HG03558 (cell line): ENCODE data around the gene STPG3.

Experiments
- ATAC-seq: cut with Tn5 transposase; IDR thresholded peaks from one replicate; pipeline ENCODE4 v1.9.1; 2021; ENCODE audit warnings: moderate number of reproducible peaks; ENCODE audit not compliant: unreplicated experiment; ENCODE audit errors: extremely low read depth

Gene STPG3

GRCh38 chr9:137251194-137251461 is at the start of gene STPG3:
Gene STPG3 (plus strand): TSS chr9:137251286. CDS start chr9:137251287, 1 bp downstream.
- no peak for ATAC-seq

GRCh38 chr9:137202966-137203365 is 48.1 kb upstream of the STPG3 start:
- ATAC-seq: no peak

DNA sequence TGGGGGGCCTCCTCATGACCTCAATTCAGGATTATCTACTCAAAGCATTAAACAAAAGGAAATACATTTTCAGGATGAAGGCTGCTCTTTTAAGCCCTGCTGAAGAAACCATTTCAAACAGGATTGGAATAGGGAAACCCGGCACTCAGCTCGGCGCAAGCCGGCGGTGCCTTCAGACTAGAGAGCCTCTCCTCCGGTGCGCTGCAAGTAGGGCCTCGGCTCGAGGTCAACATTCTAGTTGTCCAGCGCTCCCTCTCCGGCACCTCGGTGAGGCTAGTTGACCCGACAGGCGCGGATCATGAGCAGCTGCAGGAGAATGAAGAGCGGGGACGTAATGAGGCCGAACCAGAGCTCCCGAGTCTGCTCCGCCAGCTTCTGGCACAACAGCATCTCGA is 46.4 kb upstream of the STPG3 start:
- no peak for ATAC-seq

- no peak for ATAC-seq
Measured at GRCh38 chr9:137205126-137206069, 45.7 kb upstream of the STPG3 start, which contains the start of the genes NDOR1 and TMEM203. Gene NDOR1 (plus strand): TSS chr9:137205700. CDS start chr9:137205778, 78 bp downstream. Gene TMEM203 (minus strand): TSS chr9:137205648. CDS start chr9:137205414, 234 bp downstream.

- ATAC-seq: no peak
Measured at GRCh38 chr9:137206602-137207001, 44.5 kb upstream of the STPG3 start.

- no peak for ATAC-seq
Measured at GRCh38 chr9:137211532-137211931, 39.6 kb upstream of the STPG3 start.

GRCh38 chr9:137212520-137212919 is 38.6 kb upstream of the STPG3 start:
- no peak for ATAC-seq

- ATAC-seq: no peak
Measured at GRCh38 chr9:137213160-137214060, 37.7 kb upstream of the STPG3 start.

DNA sequence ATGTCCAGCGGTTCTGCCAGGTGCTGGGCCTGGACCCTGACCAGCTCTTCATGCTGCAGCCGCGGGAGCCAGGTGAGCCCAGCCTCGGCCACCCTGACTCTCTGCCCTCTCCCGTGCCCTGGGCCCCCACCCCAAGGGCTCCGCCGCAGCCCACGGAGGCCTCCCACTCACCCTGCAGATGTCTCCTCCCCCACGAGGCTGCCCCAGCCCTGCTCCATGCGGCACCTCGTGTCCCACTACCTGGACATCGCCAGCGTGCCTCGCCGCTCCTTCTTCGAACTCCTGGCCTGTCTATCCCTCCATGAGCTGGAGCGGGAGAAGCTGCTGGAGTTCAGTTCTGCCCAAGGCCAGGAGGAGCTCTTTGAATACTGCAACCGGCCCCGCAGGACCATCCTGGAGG is 36.5 kb upstream of the STPG3 start:
- ATAC-seq: no peak

DNA sequence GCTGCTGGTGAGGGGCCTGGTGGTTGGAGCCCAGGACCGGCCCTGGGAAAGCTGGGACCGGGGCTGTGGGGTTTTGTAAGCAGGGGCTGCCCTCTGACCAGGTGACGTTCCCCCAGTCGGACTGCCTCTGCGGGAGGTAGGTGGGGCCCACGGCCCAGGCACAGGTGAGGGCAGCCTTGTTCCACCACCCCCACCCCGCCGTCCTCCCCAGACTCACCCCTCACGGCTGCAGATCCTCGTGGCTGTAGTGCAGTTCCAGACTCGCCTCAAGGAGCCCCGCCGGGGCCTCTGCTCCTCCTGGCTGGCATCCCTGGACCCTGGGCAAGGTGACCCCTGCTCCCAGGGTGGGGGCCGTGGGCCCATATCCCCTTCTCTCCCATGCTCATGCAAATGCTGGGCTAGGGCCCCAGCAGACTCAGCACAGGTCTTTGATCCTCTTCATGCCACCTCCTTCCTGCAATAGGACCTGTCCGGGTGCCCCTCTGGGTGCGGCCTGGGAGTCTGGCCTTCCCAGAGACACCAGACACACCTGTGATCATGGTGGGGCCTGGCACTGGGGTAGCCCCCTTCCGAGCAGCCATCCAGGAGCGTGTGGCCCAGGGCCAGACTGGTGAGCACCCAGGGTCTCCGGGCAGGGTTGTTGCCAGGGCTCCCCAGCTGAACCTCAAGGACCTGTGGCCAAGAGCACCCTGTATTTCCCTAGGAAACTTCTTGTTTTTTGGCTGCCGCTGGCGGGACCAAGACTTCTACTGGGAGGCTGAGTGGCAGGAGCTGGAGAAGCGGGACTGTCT is 35.7 kb upstream of the STPG3 start:
- no peak for ATAC-seq

DNA sequence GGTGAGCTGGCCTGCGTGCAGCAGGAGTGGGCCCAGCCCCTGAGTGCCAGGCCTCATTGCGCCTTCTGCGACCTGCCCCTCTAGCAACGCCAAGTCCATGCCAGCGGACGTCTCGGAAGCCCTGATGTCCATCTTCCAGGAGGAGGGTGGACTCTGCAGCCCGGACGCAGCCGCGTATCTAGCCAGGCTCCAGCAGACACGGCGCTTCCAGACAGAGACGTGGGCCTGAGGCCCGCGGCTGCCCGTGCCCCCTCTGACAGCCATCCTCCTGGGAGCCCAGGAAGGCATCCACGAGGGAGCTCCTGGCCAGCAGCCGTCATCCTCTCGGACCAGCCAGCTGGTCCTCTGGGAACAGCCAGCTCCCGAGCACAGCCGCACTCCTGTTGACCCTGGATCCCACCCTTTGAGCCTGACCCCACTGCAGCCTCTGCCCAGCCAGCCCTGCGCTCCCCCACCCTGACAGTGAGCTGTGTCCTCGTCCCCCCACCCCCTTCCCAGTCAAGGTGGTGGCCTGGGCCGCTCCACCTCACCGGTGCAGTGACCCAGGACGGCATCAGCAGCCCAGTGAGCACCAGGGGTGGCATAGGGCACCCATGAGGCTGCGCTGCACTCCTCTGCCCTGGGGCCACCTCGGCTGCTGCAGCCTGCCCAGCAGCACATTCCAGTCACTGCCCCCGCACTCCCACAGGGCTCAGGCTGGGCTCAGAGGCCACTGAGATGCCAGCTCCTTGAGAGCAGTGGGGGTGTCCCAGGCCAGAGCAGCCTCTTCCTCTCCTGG is 34.7 kb upstream of the STPG3 start:
- no peak for ATAC-seq

DNA sequence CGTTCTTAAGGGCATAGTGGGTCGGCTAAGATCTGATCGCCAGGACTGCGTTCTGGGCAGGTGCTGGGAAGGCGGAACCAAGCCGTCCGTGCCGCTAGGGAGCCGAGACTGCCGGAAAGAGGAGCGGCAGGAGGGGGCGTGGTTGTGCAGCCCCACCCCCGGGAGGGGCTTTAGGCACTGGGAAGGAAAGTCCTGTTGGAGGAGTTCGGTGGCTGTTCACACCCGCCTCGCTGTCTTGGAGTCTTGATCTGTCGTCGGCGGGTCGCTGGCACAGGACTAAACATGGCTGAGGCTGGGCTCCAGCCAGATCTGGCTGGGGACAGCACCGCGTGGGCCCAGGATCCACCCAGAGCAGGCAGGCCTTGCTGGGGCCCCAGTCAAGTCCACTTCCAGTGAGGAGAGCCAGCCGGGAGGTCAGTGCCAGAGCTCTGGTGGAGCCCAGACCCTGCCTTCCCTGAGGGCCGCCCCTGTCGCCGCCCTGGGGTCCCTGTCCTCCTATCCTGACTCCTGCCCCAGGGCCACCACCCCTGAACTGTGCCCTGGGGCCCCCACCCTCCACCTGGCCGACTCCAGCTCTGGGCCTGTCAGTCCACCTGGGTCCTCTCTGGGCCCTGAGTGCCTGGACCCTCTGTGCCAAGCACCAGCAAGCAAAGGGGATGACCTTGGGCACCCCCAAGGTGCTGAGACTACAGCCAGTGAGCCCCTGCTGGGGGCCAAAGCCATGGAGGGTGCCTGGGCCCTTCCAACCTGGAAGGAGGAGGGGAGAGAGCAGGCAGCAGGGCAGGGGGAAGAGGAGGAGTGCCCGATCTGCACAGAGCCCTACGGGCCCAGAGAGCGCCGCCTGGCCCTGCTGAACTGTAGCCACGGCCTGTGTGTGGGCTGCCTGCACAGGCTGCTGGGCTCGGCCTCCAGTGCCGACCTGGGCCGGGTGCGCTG is 33.5 kb upstream of the STPG3 start:
- no peak for ATAC-seq

DNA sequence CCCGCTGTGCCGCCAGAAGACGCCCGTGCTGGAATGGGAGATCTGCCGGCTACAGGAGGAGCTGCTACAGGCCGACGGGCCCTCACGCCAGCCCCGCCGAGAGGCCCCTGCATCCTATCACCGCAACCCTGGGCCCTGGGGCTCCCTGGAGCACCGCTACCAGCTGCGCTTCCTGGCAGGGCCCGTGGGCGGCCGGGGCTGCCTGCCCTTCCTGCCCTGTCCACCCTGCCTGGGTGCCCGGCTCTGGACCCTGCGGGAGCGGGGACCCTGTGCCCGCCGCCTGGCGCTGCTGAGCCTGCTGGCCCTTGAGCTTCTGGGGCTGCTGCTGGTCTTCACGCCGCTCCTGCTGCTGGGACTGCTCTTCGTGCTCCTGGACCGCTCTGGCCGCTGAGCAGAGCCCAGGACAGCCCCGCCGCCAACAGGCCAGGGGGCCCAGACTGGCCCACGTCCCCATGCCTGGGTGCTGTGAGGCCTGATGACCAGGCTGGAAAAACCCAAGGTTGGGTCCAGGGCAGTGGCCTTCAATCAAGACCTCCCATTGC is 32.8 kb upstream of the STPG3 start:
- no peak for ATAC-seq

- no peak for ATAC-seq
Measured at GRCh38 chr9:137218754-137219271, 32.3 kb upstream of the STPG3 start.

DNA sequence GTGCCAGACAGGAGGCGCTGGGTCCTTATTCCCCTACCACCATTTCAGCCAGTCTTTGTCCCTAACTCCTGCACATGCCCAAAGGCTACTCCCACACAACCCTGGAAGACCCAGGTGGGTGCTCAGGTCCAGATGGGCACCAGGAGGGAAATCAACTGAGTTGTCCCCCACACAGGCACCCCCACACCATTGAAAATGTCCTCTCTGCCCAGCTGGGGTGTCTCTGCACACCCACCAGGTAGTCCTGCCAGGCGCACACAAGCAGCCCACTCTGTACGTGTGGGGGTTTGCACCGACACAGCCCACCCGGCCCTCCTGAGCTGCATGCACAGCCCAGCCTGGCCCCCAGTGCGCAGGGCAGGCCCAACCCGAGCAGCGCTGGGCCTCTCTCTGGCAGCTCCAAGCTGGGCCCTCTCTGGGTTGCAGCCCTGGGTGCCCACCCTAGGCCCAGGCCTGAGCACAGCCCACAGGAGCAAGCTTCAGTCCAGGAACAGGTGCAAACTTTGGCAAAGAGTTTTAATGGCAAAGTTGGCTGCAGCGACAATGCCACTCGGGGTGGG is 31.2 kb upstream of the STPG3 start:
- no peak for ATAC-seq

DNA sequence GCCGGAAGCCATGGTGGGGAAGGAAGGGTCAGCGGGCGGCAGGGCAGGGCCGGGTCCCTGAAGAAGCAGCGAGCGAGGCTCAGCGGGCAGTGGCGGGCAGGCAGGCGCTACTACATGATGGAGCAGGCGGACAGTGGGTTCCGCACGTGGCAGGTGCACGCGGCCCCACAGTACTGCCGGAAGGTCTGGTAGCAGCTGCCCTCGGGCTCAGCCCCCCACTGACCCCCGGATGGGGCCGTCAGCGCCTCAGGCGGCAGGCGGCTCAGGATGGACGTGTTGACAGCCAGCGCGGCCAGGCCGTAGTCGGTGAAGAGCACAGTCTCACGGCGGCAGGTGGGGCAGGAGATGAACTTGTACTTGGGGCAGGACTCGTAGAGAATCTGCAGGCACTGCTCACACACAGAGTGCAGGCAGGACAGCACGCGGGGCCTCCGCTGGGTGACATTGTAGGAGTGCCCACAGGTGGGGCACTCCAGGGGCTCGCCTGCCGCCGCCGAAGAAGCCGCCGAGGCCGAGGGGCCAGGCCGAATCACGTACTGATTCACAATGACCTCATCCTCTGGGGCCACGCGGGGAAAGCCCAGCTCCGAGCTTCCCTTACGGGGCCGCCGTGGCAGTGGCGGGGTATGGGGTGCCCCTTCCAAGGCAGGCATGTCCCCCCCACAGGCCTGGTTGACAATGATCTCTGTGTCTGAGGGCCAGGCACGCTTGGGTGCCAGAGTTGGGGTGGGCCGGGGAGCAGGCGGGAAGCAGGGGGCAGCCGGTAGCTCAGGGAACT is 30.6 kb upstream of the STPG3 start:
- ATAC-seq: no peak

- no peak for ATAC-seq
Measured at GRCh38 chr9:137221095-137221505, 30.0 kb upstream of the STPG3 start.
